Activated CD4-positive, alpha-beta memory T cell treated with anti-CD3 and anti-CD28 coated beads, Interleukin-2, amount 10 ng/mL, durations not matched to agents 7 days and 5 days (primary cell): ENCODE data around the gene DNAJA4. TPM values are rescaled to one million over a fixed set of nuclear protein-coding genes. Genes with fewer than 3 reads are reported as not detected.
"Not testable (repeated sequence)": the region's sequence is repeated elsewhere in the genome, so short reads cannot be mapped to it uniquely, and the experiment has no call there.

Source experiments
- CTCF ChIA-PET: fragments of 350-600 bp; sonication (Branson Sonifier 250); formaldehyde crosslinking; loops from one replicate; lab custom pipeline; 2021; ENCODE audit warnings: antibody characterized with exemption, inconsistent platforms; lab: Charles Lee
- POLR2A ChIA-PET: fragments of 350-600 bp; sonication (Branson Sonifier 250); formaldehyde crosslinking; loops from one replicate; lab custom pipeline; 2021; ENCODE audit warnings: antibody characterized with exemption; lab: Charles Lee
- DNase-seq: peaks from one replicate; pipeline ENCODE4 v3.0.0-alpha.2; 2020
- H3K27ac Mint-ChIP-seq: one replicate; pipeline ENCODE4 v1.8.0; 2021; ENCODE audit warnings: mild to moderate bottlenecking, mixed read lengths
- H3K27me3 Mint-ChIP-seq: one replicate; pipeline ENCODE4 v1.8.0; 2021; ENCODE audit warnings: mixed read lengths
- H3K36me3 Mint-ChIP-seq: one replicate; pipeline ENCODE4 v1.8.0; 2021; ENCODE audit warnings: low read depth, mixed read lengths
- H3K4me1 Mint-ChIP-seq: one replicate; pipeline ENCODE4 v1.8.0; 2021; ENCODE audit warnings: mixed read lengths
- H3K4me3 Mint-ChIP-seq: one replicate; pipeline ENCODE4 v1.8.0; 2021; ENCODE audit warnings: mild to moderate bottlenecking, mixed read lengths
- H3K9me3 Mint-ChIP-seq: one replicate; pipeline ENCODE4 v1.8.0; 2021; ENCODE audit warnings: mixed read lengths
- total RNA-seq, 2 experiments: library from RNA; stranded (reverse); gene quantifications; one replicate each; pipeline ENCODE4 v1.2.3, GENCODE V29; 2021

Gene DNAJA4
- total RNA-seq, 2 experiments from 2014 or later, result 27.7 to 30.9 TPM

DNA sequence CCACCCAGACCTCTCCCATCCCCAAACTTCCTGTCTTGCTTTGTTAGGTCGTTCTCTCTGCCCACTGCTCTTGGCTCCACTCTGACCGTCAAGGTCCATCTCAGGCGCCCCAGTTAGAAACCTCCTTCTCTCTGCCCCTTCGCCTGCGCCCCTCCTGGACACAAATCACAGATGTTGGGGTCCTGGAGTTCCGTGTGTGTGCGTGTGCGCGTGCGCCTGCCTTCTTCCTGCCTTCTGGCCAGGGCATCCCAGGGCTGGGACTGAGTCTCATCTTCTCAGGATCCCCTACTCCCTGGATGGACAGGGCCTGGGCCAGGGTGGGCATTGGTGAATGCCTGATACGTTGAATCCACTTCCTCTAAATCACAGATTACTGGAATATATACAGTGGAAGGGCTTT, 30.9 kb upstream of the DNAJA4 start:
- Mint-ChIP-seq H3K36me3 (no peaks in the 10 kb centered on the region), H3K9me3 (no peaks in the 10 kb centered on the region), H3K27me3 (peaks cover 30% of the 10 kb centered on the region), H3K4me3 (no peak overlapping the region), H3K27ac (no peak overlapping the region), H3K4me1 (peaks cover 17% of the 10 kb centered on the region)
- CTCF ChIA-PET, result interaction anchor here (0.6 to 1.5 kb wide), 2 partner anchors 79 to 125 kb away, joined by 3 to 4 read pairs; no protein-coding TSS in a partner anchor
- POLR2A ChIA-PET, result no interaction called here
- DNase-seq, result no peak

DNA sequence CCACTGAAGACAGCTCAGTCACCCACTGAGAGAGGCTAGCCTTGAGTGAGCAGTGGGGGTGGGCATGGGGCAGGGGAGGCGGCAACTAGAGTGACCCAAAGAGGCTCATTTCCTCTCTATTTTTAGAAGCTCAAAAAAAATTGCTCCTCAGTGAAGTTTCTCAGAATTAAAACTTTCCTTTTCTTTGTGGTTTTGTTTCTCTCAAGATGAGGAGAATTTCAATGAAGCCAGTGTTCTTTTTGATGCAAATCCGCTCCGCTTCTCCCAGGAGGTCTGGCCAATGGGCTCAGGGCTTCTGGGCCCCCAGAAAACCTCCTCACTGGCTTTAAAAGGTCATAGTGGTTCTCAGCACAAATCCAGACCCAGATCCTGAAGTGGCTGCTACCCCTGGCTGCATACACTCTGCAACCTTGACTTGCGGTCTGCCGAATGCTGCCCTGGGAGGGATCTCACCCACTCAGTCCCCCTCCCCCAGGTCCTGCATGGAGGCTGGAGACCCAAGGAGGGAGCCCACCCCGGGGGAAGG, 29.8 kb upstream of the DNAJA4 start, which contains the start of gene ACSBG1:
TSS of gene ACSBG1 (minus strand) at position 51 of the 526 bp plus-strand sequence. CDS start 64 bp downstream, outside the sequence.
- no peak within 1 kb of the TSS for H3K4me3 Mint-ChIP-seq
- H3K4me1 Mint-ChIP-seq, result peaks cover 17% of the 10 kb centered on the region
- H3K27me3 Mint-ChIP-seq, result peaks cover 33% of the 10 kb centered on the region
- H3K9me3 Mint-ChIP-seq, result no peaks in the 10 kb centered on the region
- H3K36me3 Mint-ChIP-seq, result no peaks in the 10 kb centered on the region
- ChIA-PET POLR2A (no interaction called here), CTCF (interaction anchor here (1.0 to 1.5 kb wide), 2 partner anchors 103 to 126 kb away, joined by 3 to 4 read pairs; no protein-coding TSS in a partner anchor)
- H3K27ac Mint-ChIP-seq, result no peak within 1 kb of the TSS
- DNase-seq, result no peak

DNA sequence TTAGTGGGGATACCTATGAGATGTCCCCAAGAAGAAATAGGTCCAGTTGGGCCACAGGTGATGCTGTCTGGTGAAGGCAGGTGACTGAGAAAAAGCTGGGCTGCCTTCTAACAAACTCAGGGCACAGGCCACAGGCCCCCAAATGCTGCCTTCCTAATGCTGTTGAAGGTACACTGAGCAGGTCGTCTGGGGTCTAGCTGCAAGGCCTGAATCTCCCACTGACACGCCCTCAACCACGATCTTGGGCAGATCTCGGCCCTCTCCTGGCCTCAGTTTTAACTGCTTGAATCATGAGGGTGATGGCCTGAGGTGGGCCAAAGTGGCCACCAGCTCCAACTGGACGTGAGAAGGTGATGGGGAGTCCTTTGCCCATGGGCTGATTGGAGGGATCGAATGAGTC, 27.9 kb upstream of the DNAJA4 start:
- H3K36me3 Mint-ChIP-seq, result no peaks in the 10 kb centered on the region
- no peak overlapping the region for H3K27ac Mint-ChIP-seq
- no peak for DNase-seq
- no peak overlapping the region for H3K4me3 Mint-ChIP-seq
- peaks cover 33% of the 10 kb centered on the region for H3K27me3 Mint-ChIP-seq
- POLR2A ChIA-PET, result no interaction called here
- H3K4me1 Mint-ChIP-seq, result peaks cover 19% of the 10 kb centered on the region
- H3K9me3 Mint-ChIP-seq, result no peaks in the 10 kb centered on the region
- CTCF ChIA-PET, result no interaction called here

DNA sequence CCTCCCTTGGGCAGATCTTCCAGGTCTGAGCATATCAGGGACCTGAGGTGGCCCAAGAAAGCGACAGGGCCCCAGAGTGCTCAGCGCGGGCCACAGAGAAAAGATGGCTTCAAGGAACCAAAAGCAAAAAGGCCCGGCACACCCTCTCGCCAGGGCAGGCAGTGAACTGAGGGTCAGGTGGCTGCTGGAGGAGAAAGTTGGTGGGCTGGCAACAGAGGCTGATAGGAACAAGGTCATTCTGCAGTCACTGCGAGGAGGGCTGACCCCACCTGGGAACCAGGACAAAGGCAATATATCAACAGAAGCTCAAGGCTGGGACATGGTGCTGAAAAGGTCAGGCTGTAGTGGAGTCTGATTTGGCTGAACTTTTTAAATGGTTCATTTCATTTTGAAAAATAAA, 27.2 kb upstream of the DNAJA4 start:
- no peaks in the 10 kb centered on the region for H3K36me3 Mint-ChIP-seq
- peaks cover 27% of the 10 kb centered on the region for H3K27me3 Mint-ChIP-seq
- no peak for DNase-seq
- POLR2A ChIA-PET, result no interaction called here
- CTCF ChIA-PET, result no interaction called here
- H3K4me3 Mint-ChIP-seq, result no peak overlapping the region
- peaks cover 19% of the 10 kb centered on the region for H3K4me1 Mint-ChIP-seq
- H3K9me3 Mint-ChIP-seq, result no peaks in the 10 kb centered on the region
- no peak overlapping the region for H3K27ac Mint-ChIP-seq

DNA sequence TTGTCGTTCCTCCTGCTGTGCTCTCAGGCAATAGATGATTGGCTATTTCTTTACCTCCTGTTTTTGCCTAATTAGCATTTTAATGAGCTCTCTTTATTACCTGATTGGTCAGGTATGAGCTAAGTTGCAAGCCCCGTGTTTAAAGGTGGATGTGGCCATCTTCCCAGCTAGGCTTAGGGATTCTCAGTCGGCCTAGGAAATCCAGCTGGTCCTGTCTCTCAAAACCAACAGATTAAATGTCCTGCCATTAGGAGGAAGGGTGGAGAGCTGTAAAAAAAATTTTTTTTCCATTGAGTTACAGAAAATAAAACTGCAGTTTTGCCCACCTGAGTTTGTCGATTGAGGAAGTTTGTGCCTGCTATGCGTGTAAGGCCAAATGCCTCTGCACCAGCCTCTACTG, 24.6 kb upstream of the DNAJA4 start:
- Mint-ChIP-seq H3K4me1 (peaks cover 9% of the 10 kb centered on the region), H3K27ac (no peak overlapping the region), H3K36me3 (no peaks in the 10 kb centered on the region), H3K9me3 (no peaks in the 10 kb centered on the region), H3K4me3 (no peak overlapping the region), H3K27me3 (peaks cover 20% of the 10 kb centered on the region)
- DNase-seq, result no peak
- ChIA-PET CTCF (interaction anchor here (0.7 to 5.4 kb wide), 21 partner anchors 9 to 330 kb away, joined by 3 to 97 read pairs (median 5); partner anchors contain the start of gene CIB2), POLR2A (no interaction called here)

DNA sequence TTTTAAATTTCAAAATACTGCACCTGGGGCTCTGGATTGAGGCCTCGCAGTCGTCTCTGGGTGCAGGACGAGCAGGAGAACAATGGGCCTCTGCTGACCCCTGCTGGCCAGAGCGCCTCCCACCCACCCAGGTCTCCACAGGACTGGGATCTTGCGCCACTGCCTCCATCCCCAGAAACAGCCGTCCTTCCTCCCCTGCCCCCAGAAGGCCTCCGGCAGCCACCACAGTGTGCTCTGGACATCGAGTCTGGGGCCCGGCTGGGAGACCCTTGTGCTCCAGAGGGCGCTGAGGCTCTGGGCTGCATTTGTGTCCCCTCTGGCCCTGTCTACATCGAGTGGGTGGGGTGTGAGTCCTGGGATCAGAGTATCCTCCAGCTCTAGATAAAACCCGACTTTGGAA, 23.3 kb upstream of the DNAJA4 start:
- DNase-seq, result peak; percentile 85
- CTCF ChIA-PET, result interaction anchor here (0.7 to 5.4 kb wide), 24 partner anchors 11 to 331 kb away, joined by 3 to 97 read pairs (median 4); partner anchors contain the start of gene CIB2
- H3K4me1 Mint-ChIP-seq, result peaks cover 2% of the 10 kb centered on the region
- H3K27me3 Mint-ChIP-seq, result peaks cover 14% of the 10 kb centered on the region
- no peak overlapping the region for H3K4me3 Mint-ChIP-seq
- H3K9me3 Mint-ChIP-seq, result no peaks in the 10 kb centered on the region
- H3K36me3 Mint-ChIP-seq, result no peaks in the 10 kb centered on the region
- H3K27ac Mint-ChIP-seq, result no peak overlapping the region
- POLR2A ChIA-PET, result no interaction called here

DNA sequence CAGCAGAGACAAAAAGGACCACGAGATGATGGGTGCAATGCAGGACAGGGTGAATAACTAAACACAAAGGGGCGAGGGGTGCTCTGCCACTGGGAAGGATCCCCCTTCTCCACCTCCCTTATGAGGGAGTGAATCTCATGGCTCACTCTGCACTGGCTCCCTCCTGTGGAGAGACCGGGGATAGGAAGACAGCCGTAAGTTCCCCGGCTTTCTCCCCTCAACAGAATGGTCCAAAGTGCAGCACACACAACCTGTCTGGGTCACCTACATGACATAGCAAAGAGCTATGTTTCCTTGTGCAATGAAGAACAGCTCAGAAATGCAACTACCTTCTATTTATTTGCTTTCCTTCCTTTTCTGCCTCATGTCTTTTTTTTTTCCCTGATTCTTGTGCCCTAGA, 22.2 kb upstream of the DNAJA4 start:
- POLR2A ChIA-PET, result no interaction called here
- Mint-ChIP-seq H3K27ac (no peak overlapping the region), H3K4me1 (peaks cover 2% of the 10 kb centered on the region), H3K4me3 (no peak overlapping the region), H3K9me3 (no peaks in the 10 kb centered on the region), H3K27me3 (peaks cover 12% of the 10 kb centered on the region), H3K36me3 (no peaks in the 10 kb centered on the region)
- peak; percentile 46 for DNase-seq
- CTCF ChIA-PET, result interaction anchor here (0.7 to 5.4 kb wide), 18 partner anchors 10 to 332 kb away, joined by 3 to 97 read pairs (median 5); partner anchors contain the start of gene CIB2

DNA sequence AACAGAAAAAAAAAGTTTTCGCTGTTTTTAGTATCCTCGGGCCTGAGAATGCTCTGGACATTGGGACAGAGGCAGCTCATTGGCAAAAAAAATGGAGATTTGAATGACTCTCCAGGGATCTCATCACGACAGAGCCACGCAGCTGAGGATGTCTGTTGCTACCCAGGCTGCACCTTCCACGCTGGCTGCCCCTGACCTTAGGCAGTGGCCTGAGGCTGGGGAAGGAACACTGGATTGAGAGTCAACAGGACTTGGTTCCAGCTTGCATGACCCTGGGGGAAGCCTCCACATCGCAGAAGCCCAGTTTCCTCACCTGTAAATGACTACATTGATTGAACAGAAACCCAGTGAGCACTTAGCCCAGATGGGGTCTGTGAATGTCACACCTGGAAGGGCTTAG, 21.3 kb upstream of the DNAJA4 start:
- H3K4me1 Mint-ChIP-seq, result peaks cover 2% of the 10 kb centered on the region
- ChIA-PET CTCF (interaction anchor here (0.6 to 5.4 kb wide), 9 partner anchors 15 to 284 kb away, joined by 3 to 97 read pairs (median 5); partner anchors contain the start of gene CIB2), POLR2A (no interaction called here)
- peaks cover 10% of the 10 kb centered on the region for H3K27me3 Mint-ChIP-seq
- DNase-seq, result no peak
- H3K36me3 Mint-ChIP-seq, result no peaks in the 10 kb centered on the region
- H3K27ac Mint-ChIP-seq, result no peak overlapping the region
- H3K9me3 Mint-ChIP-seq, result no peaks in the 10 kb centered on the region
- H3K4me3 Mint-ChIP-seq, result no peak overlapping the region

DNA sequence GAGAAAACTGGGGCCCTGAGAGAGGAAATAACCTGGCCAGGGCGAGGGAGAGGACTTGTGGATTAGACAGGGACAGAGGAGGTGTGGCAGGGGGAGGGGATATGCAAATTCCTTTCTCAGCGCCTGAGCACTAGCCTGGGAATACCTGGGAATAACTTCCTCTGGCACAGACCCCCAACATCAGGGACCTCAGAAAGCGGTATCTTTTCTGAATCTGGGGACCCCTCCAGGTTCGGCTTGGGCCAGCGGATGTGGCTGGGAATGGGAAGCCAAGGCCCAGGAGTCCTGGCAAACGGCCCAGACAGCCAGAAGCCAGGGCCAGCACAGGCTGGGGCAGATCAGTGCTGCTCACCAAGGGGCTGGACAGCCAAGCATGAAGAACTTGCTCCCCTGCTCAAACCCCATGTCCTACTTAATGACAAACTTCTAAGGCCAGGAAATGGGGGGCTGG, 20.8 kb upstream of the DNAJA4 start:
- no peak overlapping the region for H3K27ac Mint-ChIP-seq
- POLR2A ChIA-PET, result no interaction called here
- peaks cover 10% of the 10 kb centered on the region for H3K27me3 Mint-ChIP-seq
- CTCF ChIA-PET, result interaction anchor here (0.8 to 5.4 kb wide), 3 partner anchors 15 to 133 kb away, joined by 4 to 97 read pairs (median 4); no protein-coding TSS in a partner anchor
- no peak overlapping the region for H3K4me3 Mint-ChIP-seq
- no peaks in the 10 kb centered on the region for H3K9me3 Mint-ChIP-seq
- peaks cover 2% of the 10 kb centered on the region for H3K4me1 Mint-ChIP-seq
- no peaks in the 10 kb centered on the region for H3K36me3 Mint-ChIP-seq
- DNase-seq, result no peak

DNA sequence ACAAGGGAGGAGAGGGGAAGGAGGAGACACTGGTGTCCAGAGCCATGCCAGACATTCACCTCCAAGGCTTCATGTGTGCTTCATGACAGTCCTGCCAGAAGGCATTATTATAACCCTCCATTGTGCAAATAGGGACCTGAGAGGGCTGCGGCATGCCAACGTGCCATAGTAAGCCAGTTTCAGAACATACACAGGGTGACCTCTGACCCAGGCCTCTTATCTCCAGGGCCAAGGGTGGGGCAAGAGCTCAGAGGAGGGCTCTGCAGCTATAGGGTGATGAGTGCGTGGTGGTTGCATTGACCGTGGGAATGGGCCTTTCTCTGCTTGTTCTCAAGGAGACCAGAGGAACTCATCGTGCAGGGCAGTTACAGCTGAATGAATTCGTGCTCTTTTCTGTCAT, 20.3 kb upstream of the DNAJA4 start:
- H3K27me3 Mint-ChIP-seq, result peaks cover 8% of the 10 kb centered on the region
- no peak overlapping the region for H3K27ac Mint-ChIP-seq
- no peaks in the 10 kb centered on the region for H3K36me3 Mint-ChIP-seq
- ChIA-PET CTCF (interaction anchor here (0.8 to 1.1 kb wide), 2 partner anchors 239 to 285 kb away, joined by 3 read pairs; no protein-coding TSS in a partner anchor), POLR2A (interaction anchor here (1.2 kb wide), 1 partner anchor 14 kb away, joined by 3 read pairs; no protein-coding TSS in a partner anchor)
- no peak for DNase-seq
- H3K4me1 Mint-ChIP-seq, result peaks cover 2% of the 10 kb centered on the region
- H3K9me3 Mint-ChIP-seq, result no peaks in the 10 kb centered on the region
- no peak overlapping the region for H3K4me3 Mint-ChIP-seq

DNA sequence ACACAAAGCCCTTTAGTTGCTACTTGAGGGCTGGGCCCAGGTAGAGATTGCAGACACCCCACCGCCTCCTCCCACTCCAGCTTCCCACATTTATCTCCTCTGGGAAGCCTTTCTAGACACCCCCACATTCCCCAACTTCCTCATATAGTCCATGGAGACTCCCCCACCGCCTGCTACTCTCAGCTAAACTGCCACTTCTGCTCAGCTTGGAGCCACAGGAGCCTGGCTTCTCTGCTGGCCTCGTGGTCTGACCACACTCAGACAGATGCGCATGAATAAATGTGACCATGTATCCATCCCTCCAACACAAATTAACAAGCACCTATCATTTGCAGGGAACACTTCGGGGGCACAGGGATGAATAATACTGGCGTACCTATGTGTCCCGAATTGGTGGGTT, 19.5 kb upstream of the DNAJA4 start:
- Mint-ChIP-seq H3K4me3 (no peak overlapping the region), H3K9me3 (no peaks in the 10 kb centered on the region), H3K36me3 (no peaks in the 10 kb centered on the region), H3K27ac (no peak overlapping the region), H3K4me1 (peaks cover 2% of the 10 kb centered on the region), H3K27me3 (peaks cover 7% of the 10 kb centered on the region)
- POLR2A ChIA-PET, result interaction anchor here (1.2 kb wide), 1 partner anchor 13 kb away, joined by 3 read pairs; no protein-coding TSS in a partner anchor
- DNase-seq, result no peak
- CTCF ChIA-PET, result interaction anchor here (1.1 kb wide), 1 partner anchor 238 kb away, joined by 3 read pairs; no protein-coding TSS in a partner anchor

DNA sequence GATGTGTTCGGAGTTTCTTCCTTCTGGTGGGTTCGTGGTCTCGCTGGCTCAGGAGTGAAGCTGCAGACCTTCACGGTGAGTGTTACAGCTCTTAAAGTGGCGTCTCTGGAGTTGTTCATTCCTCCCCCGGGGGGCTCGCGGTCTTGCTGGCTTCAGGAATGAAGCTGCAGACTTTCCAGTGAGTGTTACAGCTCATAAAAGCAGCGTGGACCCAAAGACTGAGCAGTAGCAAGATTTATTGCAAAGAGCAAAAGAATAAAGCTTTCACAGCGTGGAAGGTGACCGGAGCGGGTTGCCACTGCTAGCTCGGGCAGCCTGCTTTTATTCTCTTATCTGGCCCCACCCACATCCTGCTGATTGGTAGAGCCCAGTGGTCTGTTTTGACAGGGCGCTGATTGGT, 19.0 kb upstream of the DNAJA4 start:
- H3K4me3 Mint-ChIP-seq, H3K9me3 Mint-ChIP-seq, CTCF ChIA-PET, H3K27me3 Mint-ChIP-seq, DNase-seq, H3K27ac Mint-ChIP-seq, H3K4me1 Mint-ChIP-seq, H3K36me3 Mint-ChIP-seq, POLR2A ChIA-PET: not testable (repeated sequence)

DNA sequence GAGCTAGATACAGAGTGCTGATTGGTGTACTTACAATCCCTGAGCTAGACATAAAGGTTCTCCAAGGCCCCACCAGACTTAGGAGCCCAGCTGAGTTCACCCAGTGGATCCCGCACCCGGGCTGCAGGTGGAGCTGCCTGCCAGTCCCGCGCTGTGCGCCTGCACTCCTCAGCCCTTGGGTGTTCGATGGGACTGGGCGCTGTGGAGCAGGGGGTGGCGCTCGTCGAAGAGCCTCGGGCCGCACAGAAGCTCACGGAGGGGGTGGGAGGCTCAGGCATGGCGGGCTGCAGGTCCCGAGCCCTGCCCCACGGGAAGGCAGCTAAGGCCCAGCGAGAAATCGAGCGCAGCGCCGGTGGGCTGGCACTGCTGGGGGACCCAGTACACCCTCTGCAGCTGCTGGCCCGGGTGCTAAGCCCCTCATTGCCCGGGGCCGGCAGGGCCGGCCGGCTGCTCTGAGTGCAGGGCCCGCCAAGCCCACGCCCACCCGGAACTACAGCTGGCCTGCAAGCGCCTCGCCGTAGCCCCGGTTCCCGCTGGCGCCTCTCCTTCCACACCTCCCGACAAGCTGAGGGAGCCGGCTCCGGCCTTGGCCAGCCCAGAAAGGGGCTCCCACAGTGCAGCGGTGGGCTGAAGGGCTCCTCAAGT, 18.3 kb upstream of the DNAJA4 start:
- H3K27me3 Mint-ChIP-seq, H3K4me1 Mint-ChIP-seq, H3K27ac Mint-ChIP-seq, POLR2A ChIA-PET, CTCF ChIA-PET, DNase-seq, H3K9me3 Mint-ChIP-seq, H3K36me3 Mint-ChIP-seq, H3K4me3 Mint-ChIP-seq: not testable (repeated sequence)
